NT2/D1 (cell line): Measurements from ENCODE around the gene CGNL1.

ENCODE experiments used
- SUZ12 ChIP-seq: IDR thresholded peaks from 2 replicates; pipeline ENCODE4 v1.6.1; 2011; ENCODE audit not compliant: insufficient read length, insufficient read depth; ENCODE audit errors: extremely low read depth
- ZNF274 ChIP-seq: IDR thresholded peaks from 2 replicates; pipeline ENCODE4 v1.6.1; 2011; ENCODE audit warnings: mild to moderate bottlenecking, low read depth, low read length

GRCh38 chr15:57526076-57526475 lies 149.8 kb downstream of the CGNL1 start:
- no peak for TF ChIP-seq ZNF274
- TF ChIP-seq SUZ12, result no peak
